ENCODE results near the gene OR4E1.

DNA sequence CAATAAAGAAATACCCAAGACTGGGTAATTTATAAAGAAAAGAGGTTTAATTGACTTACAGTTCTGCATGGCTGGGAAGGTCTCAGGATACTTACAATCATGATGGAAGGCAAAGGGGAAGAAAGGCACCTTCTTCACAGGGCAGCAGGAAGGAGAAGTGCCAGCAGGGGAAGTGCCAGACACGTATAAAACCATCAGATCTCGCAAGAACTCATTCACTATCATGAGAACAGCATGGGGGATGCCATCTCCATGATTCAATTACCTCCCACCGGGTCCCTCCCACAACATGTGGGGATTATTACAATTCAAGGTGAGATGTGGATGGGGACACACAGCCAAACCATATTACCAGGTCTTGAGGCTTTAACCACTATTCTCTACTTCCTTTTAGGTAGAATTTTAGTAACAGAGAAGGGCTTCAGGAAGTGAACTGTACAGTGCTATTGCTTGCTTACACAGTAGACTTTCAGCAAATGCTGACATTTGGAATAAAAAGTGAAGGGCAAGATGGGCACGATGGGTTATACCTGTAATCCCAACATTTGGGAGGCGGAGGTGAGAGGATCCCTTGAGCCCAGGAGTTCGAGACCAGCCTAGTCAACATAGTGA lies 40.8 kb upstream of the OR4E1 start:
- TF ChIP-seq, protein P1, sequence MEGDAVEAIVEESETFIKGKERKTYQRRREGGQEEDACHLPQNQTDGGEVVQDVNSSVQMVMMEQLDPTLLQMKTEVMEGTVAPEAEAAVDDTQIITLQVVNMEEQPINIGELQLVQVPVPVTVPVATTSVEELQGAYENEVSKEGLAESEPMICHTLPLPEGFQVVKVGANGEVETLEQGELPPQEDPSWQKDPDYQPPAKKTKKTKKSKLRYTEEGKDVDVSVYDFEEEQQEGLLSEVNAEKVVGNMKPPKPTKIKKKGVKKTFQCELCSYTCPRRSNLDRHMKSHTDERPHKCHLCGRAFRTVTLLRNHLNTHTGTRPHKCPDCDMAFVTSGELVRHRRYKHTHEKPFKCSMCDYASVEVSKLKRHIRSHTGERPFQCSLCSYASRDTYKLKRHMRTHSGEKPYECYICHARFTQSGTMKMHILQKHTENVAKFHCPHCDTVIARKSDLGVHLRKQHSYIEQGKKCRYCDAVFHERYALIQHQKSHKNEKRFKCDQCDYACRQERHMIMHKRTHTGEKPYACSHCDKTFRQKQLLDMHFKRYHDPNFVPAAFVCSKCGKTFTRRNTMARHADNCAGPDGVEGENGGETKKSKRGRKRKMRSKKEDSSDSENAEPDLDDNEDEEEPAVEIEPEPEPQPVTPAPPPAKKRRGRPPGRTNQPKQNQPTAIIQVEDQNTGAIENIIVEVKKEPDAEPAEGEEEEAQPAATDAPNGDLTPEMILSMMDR (IDR thresholded peaks at IDR 0.05), result no peak
- TF ChIP-seq EP300 (IDR thresholded peaks at IDR 0.05), result no peak
- TF ChIP-seq POLR2A (IDR thresholded peaks at IDR 0.05), result no peak

Measured in ovary (tissue), 3 donors.